ENCODE data around the gene KCNN4. TPM values are rescaled to one million over a fixed set of nuclear protein-coding genes. Genes with fewer than 3 reads are reported as not detected.

KCNN4 gene
- total and polyA plus RNA-seq, 2 of the 13 experiments (the other 11 are each of a cell fraction or from before 2014, with no cell fraction given), result 0.13 to 0.25 TPM

- TF ChIP-seq POLR2A (IDR thresholded peaks at IDR 0.05; ENCODE audit: insufficient read depth in 1 of 2, low read depth in 2 of 2, low read length in 2 of 2) (peak; percentile 90 to 94), GRHL1 (CRISPR knock-in tag; conservative IDR thresholded peaks at IDR 0.05) (no peak), ZNF142 (CRISPR knock-in tag; IDR thresholded peaks at IDR 0.05) (no peak), ZBTB21 (CRISPR knock-in tag; IDR thresholded peaks at IDR 0.05) (no peak), CSRNP2 (CRISPR knock-in tag; conservative IDR thresholded peaks at IDR 0.05; ENCODE audit: low read depth) (no peak), ZNF772 (CRISPR knock-in tag; IDR thresholded peaks at IDR 0.05) (no peak), GMEB1 (CRISPR knock-in tag; IDR thresholded peaks at IDR 0.05; ENCODE audit: borderline replicate concordance) (peak; percentile 87), MEF2D (CRISPR knock-in tag; IDR thresholded peaks at IDR 0.05) (peak; percentile 48; the same call in 1 of the 2 replicates), KDM4B (CRISPR knock-in tag; IDR thresholded peaks at IDR 0.05) (no peak), ZSCAN9 (CRISPR knock-in tag; IDR thresholded peaks at IDR 0.05; ENCODE audit: borderline replicate concordance) (peak; percentile 50; the same call in 1 of the 2 replicates), PRPF4 (IDR thresholded peaks at IDR 0.05; ENCODE audit: low read depth, low read length, poor library complexity, severe bottlenecking) (no peak), ZNF160 (CRISPR knock-in tag; IDR thresholded peaks at IDR 0.05) (0 out of 2 replicates have a peak, but pooled peaks have one; percentile 38), SAFB2 (CRISPR knock-in tag; IDR thresholded peaks at IDR 0.05; ENCODE audit: borderline replicate concordance, low read depth) (0 out of 2 replicates have a peak, but pooled peaks have one; percentile 20), FOXA3 (CRISPR knock-in tag; IDR thresholded peaks at IDR 0.05) (no peak), ZBTB14 (CRISPR knock-in tag; IDR thresholded peaks at IDR 0.05) (peak; percentile 84), POLR2G (IDR thresholded peaks at IDR 0.05; ENCODE audit: low read depth, low read length) (peak; percentile 93)
Measured at GRCh38 chr19:43754503-43755255, 26.1 kb downstream of the KCNN4 start, which contains the start of gene SMG9 (continued).
